Neuronal stem cell (in vitro differentiated cells): ENCODE measurements around the gene COG1.

ENCODE experiments used
- DNase-seq: peaks from one replicate; pipeline ENCODE4 v3.0.0-alpha.2; 2013; ENCODE audit warnings: low spot score
- H2AFZ ChIP-seq: one replicate; pipeline ENCODE4 v1.6.1; 2013; ENCODE audit warnings: mild to moderate bottlenecking, low read length, inconsistent platforms
- H2AK5ac ChIP-seq: 2 replicates; pipeline ENCODE4 v1.6.1; 2013; ENCODE audit warnings: low read depth, mild to moderate bottlenecking, inconsistent platforms, low read length, moderate library complexity, mixed read lengths
- H2BK120ac ChIP-seq: 2 replicates; pipeline ENCODE4 v1.6.1; 2013; ENCODE audit warnings: low read depth, mild to moderate bottlenecking, inconsistent platforms, low read length, moderate library complexity, mixed read lengths
- H2BK12ac ChIP-seq: one replicate; pipeline ENCODE4 v1.6.1; 2013; ENCODE audit warnings: low read length, inconsistent platforms
- H2BK15ac ChIP-seq: 2 replicates; pipeline ENCODE4 v1.6.1; 2013; ENCODE audit warnings: mild to moderate bottlenecking, low read length, inconsistent platforms, mixed read lengths
- H2BK5ac ChIP-seq: one replicate; pipeline ENCODE4 v1.6.1; 2013; ENCODE audit warnings: inconsistent platforms, mild to moderate bottlenecking, low read length, moderate library complexity
- H3K14ac ChIP-seq: one replicate; pipeline ENCODE4 v1.6.1; 2013; ENCODE audit warnings: low read length, inconsistent platforms
- H3K18ac ChIP-seq: 2 replicates; pipeline ENCODE4 v1.6.1; 2013; ENCODE audit warnings: low read length, inconsistent platforms
- H3K23ac ChIP-seq: 2 replicates; pipeline ENCODE4 v1.6.1; 2013; ENCODE audit warnings: low read depth, mild to moderate bottlenecking, mixed read lengths, low read length, inconsistent platforms; ENCODE audit not compliant: poor library complexity
- H3K27ac ChIP-seq: replicated peaks from 3 replicates; pipeline ENCODE4 v1.5.1; 2013; ENCODE audit warnings: low read length, inconsistent platforms
- H3K27me3 ChIP-seq, 3 experiments: 2 replicates each; pipeline ENCODE4 v1.6.1; 2013; ENCODE audit warnings: low read length in 3 of 3, mild to moderate bottlenecking in 2 of 3, inconsistent platforms in 1 of 3, low read depth in 1 of 3, mixed read lengths in 1 of 3, moderate library complexity in 1 of 3; ENCODE audit not compliant: control insufficient read depth in 3 of 3, insufficient read depth in 3 of 3
- H3K36me3 ChIP-seq, 2 donors: replicated peaks in 1 of 2; 2 replicates each; pipeline ENCODE4 v1.6.1; 2013; ENCODE audit warnings: low read length in 2 of 2; ENCODE audit not compliant: control insufficient read depth in 2 of 2, insufficient read depth in 2 of 2
- H3K4ac ChIP-seq: 2 replicates; pipeline ENCODE4 v1.6.1; 2013; ENCODE audit warnings: inconsistent platforms, mild to moderate bottlenecking, low read length, moderate library complexity
- H3K4me1 ChIP-seq, 2 donors: 1 replicate in 1 of 2; 2 replicates in 1 of 2; pipeline ENCODE4 v1.6.1; 2013; ENCODE audit warnings: low read length in 2 of 2, low read depth in 1 of 2; ENCODE audit not compliant: control insufficient read depth in 2 of 2, insufficient read depth in 1 of 2
- H3K4me2 ChIP-seq: one replicate; pipeline ENCODE4 v1.6.1; 2013; ENCODE audit warnings: mild to moderate bottlenecking, low read length, inconsistent platforms; ENCODE audit not compliant: insufficient read depth, poor library complexity, severe bottlenecking
- H3K4me3 ChIP-seq, 2 donors: 2 replicates each; pipeline ENCODE4 v1.5.1; 2013; ENCODE audit warnings: low read length in 2 of 2, mild to moderate bottlenecking in 2 of 2, inconsistent platforms in 1 of 2, moderate library complexity in 1 of 2
- H3K79me1 ChIP-seq: one replicate; pipeline ENCODE4 v1.6.1; 2013; ENCODE audit warnings: low read depth, mild to moderate bottlenecking, inconsistent platforms, low read length, moderate library complexity
- H3K9ac ChIP-seq: one replicate; pipeline ENCODE4 v1.6.1; 2013; ENCODE audit warnings: mild to moderate bottlenecking, low read depth, low read length, inconsistent platforms; ENCODE audit not compliant: poor library complexity
- H3K9me3 ChIP-seq, 2 donors: replicated peaks in 1 of 2; 2 replicates each; pipeline versions ENCODE3 to v1.6.1; 2013; ENCODE audit warnings: low read length in 2 of 2, mild to moderate bottlenecking in 2 of 2, inconsistent platforms in 1 of 2, low read depth in 1 of 2, mixed read lengths in 1 of 2, moderate library complexity in 1 of 2; ENCODE audit not compliant: control insufficient read depth in 2 of 2, insufficient read depth in 1 of 2
- H4K8ac ChIP-seq: one replicate; pipeline ENCODE4 v1.6.1; 2013; ENCODE audit warnings: low read depth, mild to moderate bottlenecking, inconsistent platforms, low read length, moderate library complexity
- H4K91ac ChIP-seq: one replicate; pipeline ENCODE4 v1.6.1; 2013; ENCODE audit warnings: low read length, low read depth, mild to moderate bottlenecking, inconsistent platforms; ENCODE audit not compliant: poor library complexity
- WGBS, 2 donors: extraction: QIAGEN DNeasy Blood & Tissue Kit; methylation state at CpG; one replicate each; pipeline ENCODE4 v1.1.7; 2013; ENCODE audit warnings: missing lambda C conversion rate in 2 of 2, mixed read lengths in 1 of 2; ENCODE audit not compliant: insufficient read length in 2 of 2, insufficient replicate concordance in 1 of 2; ENCODE audit errors: extremely low coverage in 2 of 2; 5-methylcytosine and 5-hydroxymethylcytosine counted together

The COG1 gene

DNA sequence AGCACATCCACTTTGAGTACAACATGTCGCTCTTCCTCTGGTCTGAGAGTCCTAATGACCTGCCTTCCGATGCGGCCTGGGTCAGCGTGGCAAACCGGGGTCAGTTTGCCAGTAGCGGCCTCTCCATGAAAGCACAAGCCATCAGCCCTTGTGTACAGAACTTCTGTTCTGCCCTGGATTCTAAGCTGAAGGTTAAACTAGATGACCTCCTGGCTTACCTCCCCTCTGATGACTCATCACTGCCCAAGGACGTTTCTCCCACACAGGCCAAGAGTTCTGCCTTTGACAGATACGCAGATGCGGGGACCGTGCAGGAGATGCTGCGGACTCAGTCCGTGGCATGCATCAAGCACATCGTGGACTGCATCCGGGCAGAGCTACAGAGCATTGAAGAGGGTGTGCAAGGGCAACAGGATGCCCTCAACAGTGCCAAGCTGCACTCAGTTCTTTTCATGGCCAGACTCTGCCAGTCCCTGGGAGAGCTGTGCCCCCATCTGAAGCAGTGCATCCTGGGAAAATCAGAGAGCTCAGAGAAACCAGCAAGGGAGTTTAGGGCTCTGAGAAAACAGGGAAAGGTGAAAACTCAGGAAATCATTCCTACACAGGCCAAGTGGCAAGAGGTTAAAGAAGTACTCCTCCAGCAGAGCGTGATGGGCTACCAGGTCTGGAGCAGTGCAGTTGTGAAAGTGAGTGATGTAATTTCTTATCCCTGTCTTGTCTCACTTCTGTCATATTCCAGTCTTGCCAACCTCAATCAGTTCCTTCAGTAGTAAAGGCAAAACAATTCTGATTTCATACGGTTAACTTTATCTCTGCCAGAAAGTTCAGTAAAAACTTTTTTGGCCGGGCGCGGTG is 8.6 kb downstream of the COG1 start:
- no peak overlapping the region for H3K14ac ChIP-seq
- no peaks in the 10 kb centered on the region for H3K9me3 ChIP-seq
- H2BK120ac ChIP-seq = no peak overlapping the region
- peak overlapping the region; percentile 39 for H3K9ac ChIP-seq
- H2BK15ac ChIP-seq = no peak overlapping the region
- no peak overlapping the region for H4K8ac ChIP-seq
- no peak overlapping the region for H2BK5ac ChIP-seq
- H3K4me1 ChIP-seq = no peaks in the 10 kb centered on the region
- H2AFZ ChIP-seq = no peak overlapping the region
- H2AK5ac ChIP-seq = no peak overlapping the region
- peaks cover 65 to 99% of the 10 kb centered on the region in 2 donors for H3K36me3 ChIP-seq
- no peak overlapping the region for H4K91ac ChIP-seq
- no peak overlapping the region for H3K27ac ChIP-seq
- no peak overlapping the region for H3K4me2 ChIP-seq
- H3K18ac ChIP-seq = no peak overlapping the region
- no peak overlapping the region for H2BK12ac ChIP-seq
- no peaks in the 10 kb centered on the region for H3K79me1 ChIP-seq
- no peaks in the 10 kb centered on the region for H3K27me3 ChIP-seq
- no CpG with 5 or more reads among the region's 19 CpGs for WGBS, 2 donors
- H3K23ac ChIP-seq = no peak overlapping the region
- no peak for DNase-seq
- H3K4me3 ChIP-seq = no peak overlapping the region
- H3K4ac ChIP-seq = no peak overlapping the region

DNA sequence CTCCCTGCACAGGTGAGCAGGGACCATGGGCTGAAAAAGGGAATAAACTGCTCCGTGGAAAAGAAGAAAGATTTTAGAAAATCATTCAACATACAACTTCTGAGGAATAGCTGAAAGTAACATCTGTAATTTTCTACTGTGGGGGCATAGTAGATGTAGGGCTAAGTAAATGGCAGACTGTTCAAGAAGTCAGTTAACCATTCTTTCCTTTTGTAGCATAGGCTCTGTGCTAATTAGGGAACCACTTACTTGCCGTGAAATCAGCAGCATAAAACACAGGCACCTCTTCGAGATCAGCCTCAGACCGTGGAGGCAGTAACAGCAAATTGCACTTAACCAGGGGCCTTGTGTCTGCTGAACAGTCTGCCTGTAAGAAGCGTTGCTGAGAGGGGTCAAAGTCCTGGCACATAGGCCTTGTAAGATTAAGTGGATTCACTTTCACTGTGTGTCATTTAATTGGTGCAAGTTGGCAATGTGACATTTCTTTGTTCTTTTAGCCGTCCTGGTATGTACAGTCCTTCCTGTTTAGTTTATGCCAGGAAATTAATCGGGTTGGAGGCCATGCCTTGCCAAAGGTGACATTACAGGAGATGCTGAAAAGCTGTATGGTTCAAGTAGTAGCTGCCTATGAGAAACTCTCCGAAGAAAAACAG is 10.4 kb downstream of the COG1 start:
- no peak overlapping the region for H2BK12ac ChIP-seq
- no peak overlapping the region for H2BK120ac ChIP-seq
- no peak overlapping the region for H3K9ac ChIP-seq
- H3K4me2 ChIP-seq = no peak overlapping the region
- no peak overlapping the region for H2AFZ ChIP-seq
- H3K23ac ChIP-seq = no peak overlapping the region
- H2BK5ac ChIP-seq = no peak overlapping the region
- no CpG with 5 or more reads among the region's 8 CpGs for WGBS, 2 donors
- H2AK5ac ChIP-seq = no peak overlapping the region
- H2BK15ac ChIP-seq = no peak overlapping the region
- peaks cover 55 to 97% of the 10 kb centered on the region in 2 donors for H3K36me3 ChIP-seq
- H3K14ac ChIP-seq = no peak overlapping the region
- no peak overlapping the region for H3K27ac ChIP-seq
- H3K4me1 ChIP-seq = no peaks in the 10 kb centered on the region
- no peaks in the 10 kb centered on the region for H3K79me1 ChIP-seq
- H3K27me3 ChIP-seq = no peaks in the 10 kb centered on the region
- no peak for DNase-seq
- H3K4me3 ChIP-seq = no peak overlapping the region
- no peaks in the 10 kb centered on the region for H3K9me3 ChIP-seq
- H3K4ac ChIP-seq = no peak overlapping the region
- no peak overlapping the region for H4K91ac ChIP-seq
- H4K8ac ChIP-seq = no peak overlapping the region
- no peak overlapping the region for H3K18ac ChIP-seq

DNA sequence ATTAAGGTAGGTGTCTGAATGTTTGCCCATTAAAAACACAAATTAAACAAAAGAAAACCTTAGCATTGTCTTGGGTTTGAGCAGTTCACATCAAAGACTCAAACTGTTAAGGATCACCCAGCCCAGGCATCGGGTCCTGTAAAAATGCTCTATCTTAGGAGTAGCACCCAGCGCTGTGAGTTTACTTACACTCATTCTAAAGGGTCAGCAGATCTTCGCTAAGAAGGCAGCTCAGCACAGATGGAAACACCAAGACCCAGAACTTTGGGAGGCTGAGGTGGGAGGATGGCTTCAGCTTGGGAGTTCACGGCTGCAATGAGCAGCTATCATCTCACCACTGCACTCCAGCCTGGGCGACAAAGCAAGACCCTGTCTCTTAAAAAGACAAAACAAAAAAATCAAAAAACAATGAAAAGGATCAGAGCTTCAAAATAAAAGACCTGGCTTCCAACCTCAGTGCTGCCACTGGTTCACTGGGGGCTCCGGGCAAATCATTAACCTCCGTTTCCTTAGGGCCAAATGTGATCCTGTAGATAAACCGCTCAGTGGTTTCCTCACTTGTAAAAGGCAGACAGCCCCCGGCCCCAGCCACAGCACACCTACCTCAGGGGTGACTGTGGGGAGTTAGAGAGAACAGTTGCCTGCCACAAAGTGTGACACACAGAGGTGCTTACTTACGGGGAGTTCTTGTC is 11.1 kb downstream of the COG1 start:
- no CpG with 5 or more reads among the region's 10 CpGs for WGBS, 2 donors
- H2AK5ac ChIP-seq = no peak overlapping the region
- H3K4ac ChIP-seq = no peak overlapping the region
- H2BK15ac ChIP-seq = no peak overlapping the region
- DNase-seq = no peak
- no peak overlapping the region for H3K18ac ChIP-seq
- H3K14ac ChIP-seq = no peak overlapping the region
- no peak overlapping the region for H2AFZ ChIP-seq
- H3K9ac ChIP-seq = no peak overlapping the region
- no peaks in the 10 kb centered on the region for H3K4me1 ChIP-seq
- no peak overlapping the region for H2BK120ac ChIP-seq
- no peaks in the 10 kb centered on the region for H3K9me3 ChIP-seq
- H3K36me3 ChIP-seq = peaks cover 51 to 97% of the 10 kb centered on the region in 2 donors
- H3K79me1 ChIP-seq = no peaks in the 10 kb centered on the region
- H4K91ac ChIP-seq = no peak overlapping the region
- no peaks in the 10 kb centered on the region for H3K27me3 ChIP-seq
- H2BK5ac ChIP-seq = no peak overlapping the region
- no peak overlapping the region for H4K8ac ChIP-seq
- no peak overlapping the region for H3K4me3 ChIP-seq
- H3K27ac ChIP-seq = no peak overlapping the region
- no peak overlapping the region for H2BK12ac ChIP-seq
- no peak overlapping the region for H3K4me2 ChIP-seq
- H3K23ac ChIP-seq = no peak overlapping the region

DNA sequence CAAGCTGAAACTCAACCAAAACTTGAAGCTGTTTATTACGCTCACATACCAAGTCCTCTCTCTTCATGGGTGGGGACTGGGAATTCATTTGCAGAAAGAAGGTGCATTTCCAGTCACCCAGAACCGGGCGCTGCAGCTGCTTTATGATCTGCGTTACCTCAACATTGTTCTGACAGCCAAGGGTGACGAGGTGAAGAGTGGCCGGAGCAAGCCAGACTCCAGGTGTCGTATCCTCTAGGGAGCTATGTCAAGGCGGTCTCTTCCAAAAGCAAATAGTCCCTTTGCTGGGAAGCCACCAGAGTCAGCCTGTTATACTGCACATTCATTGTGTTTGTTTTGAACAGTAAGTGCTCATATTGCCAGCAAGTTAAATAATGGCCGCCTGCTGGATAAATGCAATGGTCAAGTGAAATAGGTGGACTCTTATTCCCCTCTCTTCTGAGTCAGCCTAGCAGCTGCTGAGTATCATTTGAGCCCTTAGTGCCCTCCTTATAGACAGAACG is 12.7 kb downstream of the COG1 start:
- no peaks in the 10 kb centered on the region for H3K4me1 ChIP-seq
- no peak overlapping the region for H2BK5ac ChIP-seq
- no peak overlapping the region for H3K18ac ChIP-seq
- H3K14ac ChIP-seq = no peak overlapping the region
- H2BK15ac ChIP-seq = no peak overlapping the region
- no peaks in the 10 kb centered on the region for H3K9me3 ChIP-seq
- DNase-seq = no peak
- H3K27me3 ChIP-seq = no peaks in the 10 kb centered on the region
- H2AFZ ChIP-seq = no peak overlapping the region
- no peak overlapping the region for H4K8ac ChIP-seq
- H2AK5ac ChIP-seq = no peak overlapping the region
- no peak overlapping the region for H3K4me3 ChIP-seq
- H3K27ac ChIP-seq = no peak overlapping the region
- WGBS, 2 donors = no CpG with 5 or more reads among the region's 10 CpGs
- no peak overlapping the region for H3K4ac ChIP-seq
- H3K36me3 ChIP-seq = peaks cover 40 to 96% of the 10 kb centered on the region in 2 donors
- H3K79me1 ChIP-seq = no peaks in the 10 kb centered on the region
- no peak overlapping the region for H4K91ac ChIP-seq
- H2BK120ac ChIP-seq = no peak overlapping the region
- H3K9ac ChIP-seq = no peak overlapping the region
- H3K23ac ChIP-seq = no peak overlapping the region
- H2BK12ac ChIP-seq = no peak overlapping the region
- no peak overlapping the region for H3K4me2 ChIP-seq
